Calu3 (cell line): Measurements from ENCODE around the gene ARHGAP22. TPM values are rescaled to one million over a fixed set of nuclear protein-coding genes. Genes with fewer than 3 reads are reported as not detected.
"Not testable (repeated sequence)": the region's sequence is repeated elsewhere in the genome, so short reads cannot be mapped to it uniquely, and the experiment has no call there.

Experiments
- BruUV-seq: library from RNA; stranded (reverse); fragments of 400-500 nt; replicated peaks from 2 replicates; lab custom pipeline; 2021; lab: Mats Ljungman, UMichigan
- CTCF ChIA-PET: fragments of 300-600 bp; sonication (Branson Sonifier 250); formaldehyde crosslinking; loops from one replicate; lab custom pipeline; 2022; ENCODE audit warnings: antibody characterized with exemption; lab: Charles Lee
- DNase-seq: peaks from one replicate; pipeline ENCODE4 v3.0.0; 2022
- H3K27ac Mint-ChIP-seq: one replicate; pipeline ENCODE4 v1.8.0; 2022; ENCODE audit warnings: mixed read lengths; ENCODE audit not compliant: unreplicated experiment
- H3K27me3 Mint-ChIP-seq: one replicate; pipeline ENCODE4 v1.8.0; 2022; ENCODE audit warnings: mixed read lengths; ENCODE audit not compliant: unreplicated experiment
- H3K36me3 Mint-ChIP-seq: one replicate; pipeline ENCODE4 v1.8.0; 2022; ENCODE audit warnings: mild to moderate bottlenecking, moderate library complexity, mixed read lengths; ENCODE audit not compliant: insufficient read depth, unreplicated experiment
- H3K4me1 Mint-ChIP-seq: one replicate; pipeline ENCODE4 v1.8.0; 2022; ENCODE audit warnings: mild to moderate bottlenecking, low read depth, mixed read lengths; ENCODE audit not compliant: unreplicated experiment
- H3K4me3 Mint-ChIP-seq: one replicate; pipeline ENCODE4 v1.8.0; 2022; ENCODE audit warnings: mild to moderate bottlenecking, low read depth, moderate library complexity, mixed read lengths; ENCODE audit not compliant: unreplicated experiment
- H3K9me3 Mint-ChIP-seq: one replicate; pipeline ENCODE4 v1.8.0; 2022; ENCODE audit warnings: low read depth, mixed read lengths; ENCODE audit not compliant: unreplicated experiment
- CTCF ChIP-seq: fragments of 200-600 bp; IDR thresholded peaks from one replicate; pipeline ENCODE4 v1.8.0; 2022; ENCODE audit warnings: antibody characterized with exemption; ENCODE audit not compliant: unreplicated experiment
- intact Hi-C: fragments of 100-400 bp; cut with micrococcal nuclease; formaldehyde crosslinking; loops from one replicate; pipeline ENCODE4 v1.10.0; 2022; ENCODE audit not compliant: unreplicated experiment
- total RNA-seq: library from RNA; stranded (reverse); gene quantifications from 2 replicates; pipeline ENCODE4 v1.2.3, GENCODE V29; 2022

Gene ARHGAP22
- total RNA-seq, 1 experiment from 2014 or later = 1.0 TPM

GRCh38 chr10:48428896-48429295 is 176.0 kb downstream of the ARHGAP22 start:
- no peak for DNase-seq
- Mint-ChIP-seq H3K27me3 (no peaks in the 10 kb centered on the region), H3K4me3 (no peak overlapping the region), H3K27ac (no peak overlapping the region), H3K4me1 (no peaks in the 10 kb centered on the region), H3K36me3 (peaks cover 5% of the 10 kb centered on the region), H3K9me3 (no peaks in the 10 kb centered on the region)
- no peak for TF ChIP-seq CTCF
- intact Hi-C loops = no loop called here
- CTCF ChIA-PET = no interaction called here
- no TSS peak for BruUV-seq

- TF ChIP-seq CTCF = no peak
- Mint-ChIP-seq H3K4me1 (no peaks in the 10 kb centered on the region), H3K4me3 (no peak overlapping the region), H3K27ac (no peak overlapping the region), H3K9me3 (no peaks in the 10 kb centered on the region), H3K36me3 (peaks cover 5% of the 10 kb centered on the region), H3K27me3 (no peaks in the 10 kb centered on the region)
- CTCF ChIA-PET = no interaction called here
- intact Hi-C loops = no loop called here
- no TSS peak for BruUV-seq
- no peak for DNase-seq
Observed at GRCh38 chr10:48423884-48424283, 181.0 kb downstream of the ARHGAP22 start.

- H3K27ac Mint-ChIP-seq, H3K4me1 Mint-ChIP-seq, CTCF ChIA-PET, H3K4me3 Mint-ChIP-seq, BruUV-seq, H3K27me3 Mint-ChIP-seq, intact Hi-C loops, DNase-seq, H3K9me3 Mint-ChIP-seq, H3K36me3 Mint-ChIP-seq: not testable (repeated sequence)
Observed at GRCh38 chr10:48421862-48422261, 183.0 kb downstream of the ARHGAP22 start.

- BruUV-seq = no TSS peak
- intact Hi-C loops = no loop called here
- no peak overlapping the region for H3K27ac Mint-ChIP-seq
- H3K36me3 Mint-ChIP-seq = no peaks in the 10 kb centered on the region
- no peaks in the 10 kb centered on the region for H3K27me3 Mint-ChIP-seq
- H3K4me1 Mint-ChIP-seq = peaks cover 14% of the 10 kb centered on the region
- no peak overlapping the region for H3K4me3 Mint-ChIP-seq
- no peak for TF ChIP-seq CTCF
- no peak for DNase-seq
- no peaks in the 10 kb centered on the region for H3K9me3 Mint-ChIP-seq
- CTCF ChIA-PET = no interaction called here
Observed at GRCh38 chr10:48419714-48420113, 185.2 kb downstream of the ARHGAP22 start.

- TF ChIP-seq CTCF = no peak
- Mint-ChIP-seq H3K4me1 (peaks cover 14% of the 10 kb centered on the region), H3K27ac (no peak overlapping the region), H3K4me3 (no peak overlapping the region), H3K9me3 (no peaks in the 10 kb centered on the region), H3K27me3 (no peaks in the 10 kb centered on the region), H3K36me3 (no peaks in the 10 kb centered on the region)
- intact Hi-C loops = no loop called here
- no TSS peak for BruUV-seq
- DNase-seq = no peak
- CTCF ChIA-PET = no interaction called here
Observed at GRCh38 chr10:48418189-48418788, 186.6 kb downstream of the ARHGAP22 start.
